K562 (cell line): ENCODE results near the gene DENND2A. TPM values are rescaled to one million over a fixed set of nuclear protein-coding genes. Genes with fewer than 3 reads are reported as not detected.

ENCODE experiments used
- CXXC5 ChIP-seq: fragments of 250-450 bp; sonication (Bioruptor Pico); IDR thresholded peaks from 2 replicates; pipeline ENCODE4 v1.8.0; 2022; ENCODE audit warnings: inconsistent platforms, mild to moderate bottlenecking, moderate library complexity
- GTF2A2 ChIP-seq: IDR thresholded peaks from 2 replicates; pipeline ENCODE4 v1.6.1; 2016; ENCODE audit warnings: mild to moderate bottlenecking, missing genetic modification characterization, missing compliant biosample characterization
- HDAC1 ChIP-seq, 2 experiments: fragments of 450-650 bp; IDR thresholded peaks; 2 replicates each; pipeline ENCODE4 v1.6.1; 2016 to 2017; ENCODE audit warnings: inconsistent platforms in 1 of 2, mild to moderate bottlenecking in 1 of 2, moderate library complexity in 1 of 2
- KAT7 ChIP-seq: sonication (generic); formaldehyde crosslinking; IDR thresholded peaks from 2 replicates; pipeline ENCODE4 v1.8.0; 2022; ENCODE audit warnings: missing genetic modification reagents, mild to moderate bottlenecking, borderline replicate concordance
- PPARD ChIP-seq: fragments of 250-450 bp; sonication (Bioruptor Pico); IDR thresholded peaks from 2 replicates; pipeline ENCODE4 v1.8.0; 2022; ENCODE audit warnings: inconsistent platforms, mild to moderate bottlenecking, moderate library complexity
- SAFB ChIP-seq: fragments of 200-400 bp; formaldehyde crosslinking; IDR thresholded peaks from 2 replicates; pipeline ENCODE4 v1.6.1; 2017; ENCODE audit warnings: low read depth, low read length, borderline replicate concordance
- SMAD2 ChIP-seq: fragments of 150-350 bp; IDR thresholded peaks from 2 replicates; pipeline ENCODE4 v1.6.1; 2014; ENCODE audit warnings: low read depth, mild to moderate bottlenecking, low read length
- SMAD4 ChIP-seq: fragments of 250-450 bp; sonication (Bioruptor Pico); conservative IDR thresholded peaks from 2 replicates; pipeline ENCODE4 v1.8.0; 2021; ENCODE audit warnings: inconsistent platforms, mild to moderate bottlenecking, moderate library complexity
- SMARCA4 ChIP-seq: fragments of 450-650 bp; IDR thresholded peaks from 2 replicates; pipeline ENCODE4 v1.6.1; 2016
- ZNF12 ChIP-seq: sonication (generic); formaldehyde crosslinking; IDR thresholded peaks from 2 replicates; pipeline ENCODE4 v1.4.0; 2020; ENCODE audit warnings: mild to moderate bottlenecking, missing genetic modification reagents
- polyA plus RNA-seq, 8 experiments: library from polyadenylated mRNA; depleted of rRNA in 4 of 8; stranded (reverse) in 5 of 8; unstranded in 3 of 8; fragments of >200 nt; fragmentation: Nextera tagmentation in 2 of 8; fragmentation: Illumina TruSeq in 1 of 8; extraction: Ambion mirVana in 2 of 8; extraction: Trizol in 1 of 8; gene quantifications; 2 replicates each; pipeline versions ENCODE4 v1.2.1 to v1.2.3, GENCODE V29; 2011 to 2014; ENCODE audit warnings: inconsistent platforms in 1 of 8, missing spikeins in 1 of 8
- total RNA-seq, 7 experiments: library from RNA; depleted of rRNA in 6 of 7; stranded (reverse); fragments of >200 nt in 6 of 7; fragmentation: Illumina TruSeq in 2 of 7; extraction: Trizol in 2 of 7; gene quantifications; 2 replicates each; pipeline versions ENCODE4 v1.2.1 to v1.2.3, GENCODE V29; 2011 to 2021; ENCODE audit warnings: low replicate concordance in 1 of 7
- TF ChIP-seq, protein P1 (sequence below): sonication (generic); formaldehyde crosslinking; IDR thresholded peaks from 2 replicates; pipeline ENCODE4 v1.8.1; 2023; ENCODE audit warnings: mild to moderate bottlenecking, missing genetic modification reagents
- TF ChIP-seq, protein P2 (sequence below), 2 experiments: fragments of 450-650 bp; IDR thresholded peaks; 2 replicates each; pipeline ENCODE4 v1.6.1; 2016
- TF ChIP-seq, protein P3 (sequence below): fragments of 250-450 bp; sonication (Bioruptor Pico); IDR thresholded peaks from 2 replicates; pipeline ENCODE4 v1.4.0; 2020; ENCODE audit warnings: mild to moderate bottlenecking, moderate library complexity
- TF ChIP-seq, protein P4 (sequence below): fragments of 250-450 bp; sonication (Bioruptor Pico); IDR thresholded peaks from 2 replicates; pipeline ENCODE4 v1.8.0; 2022; ENCODE audit warnings: inconsistent platforms, mild to moderate bottlenecking, moderate library complexity, borderline replicate concordance
- TF ChIP-seq, protein P5 (sequence below): sonication (generic); formaldehyde crosslinking; IDR thresholded peaks from 2 replicates; pipeline ENCODE4 v1.9.0; 2022; ENCODE audit warnings: mild to moderate bottlenecking, missing genetic modification reagents
- TF ChIP-seq, protein P6 (sequence below): fragments of 450-650 bp; formaldehyde crosslinking; IDR thresholded peaks from 2 replicates; pipeline ENCODE4 v1.4.0; 2020; ENCODE audit warnings: mild to moderate bottlenecking, moderate library complexity

DENND2A gene
- total and polyA plus RNA-seq, 9 of the 15 experiments (the other 6 are each of a cell fraction or from before 2014, with no cell fraction given), result not detected

DNA sequence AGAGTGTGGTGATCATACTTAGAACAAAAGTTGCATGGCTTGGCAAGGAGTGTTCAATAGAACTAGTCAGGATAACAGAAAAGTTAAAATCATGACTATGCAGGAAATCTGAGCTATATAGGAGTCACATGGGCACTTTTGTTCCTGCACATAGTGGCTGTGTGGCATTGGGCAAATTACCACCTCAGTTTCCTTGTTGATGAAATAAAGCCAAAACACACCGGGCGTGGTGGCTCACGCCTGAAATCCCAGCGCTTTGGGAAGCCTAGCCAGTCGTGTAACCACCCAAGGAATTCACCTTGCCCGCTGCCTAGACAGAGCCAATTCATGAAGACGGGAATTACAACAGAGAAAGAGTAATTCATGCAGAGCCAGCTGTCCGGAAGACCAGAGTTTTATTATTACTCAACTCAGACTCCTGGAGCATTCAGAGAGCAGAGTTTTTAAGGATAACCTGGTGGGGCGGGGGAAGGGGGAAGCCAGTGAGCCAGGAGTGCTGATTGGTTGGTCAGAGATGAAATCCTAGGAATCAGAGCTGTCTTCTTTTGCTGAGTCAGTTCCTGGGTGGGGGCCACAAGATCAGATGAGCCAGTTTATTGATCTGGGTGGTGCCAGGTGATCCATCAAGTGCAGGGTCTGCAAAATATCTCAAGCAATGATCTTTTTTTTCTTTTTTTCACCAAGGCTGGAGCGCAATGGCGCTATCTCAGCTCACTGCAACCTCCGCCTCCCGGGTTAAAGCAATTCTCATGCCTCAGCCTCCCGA lies 154.9 kb downstream of the DENND2A start (continued):
- TF ChIP-seq, protein P1, sequence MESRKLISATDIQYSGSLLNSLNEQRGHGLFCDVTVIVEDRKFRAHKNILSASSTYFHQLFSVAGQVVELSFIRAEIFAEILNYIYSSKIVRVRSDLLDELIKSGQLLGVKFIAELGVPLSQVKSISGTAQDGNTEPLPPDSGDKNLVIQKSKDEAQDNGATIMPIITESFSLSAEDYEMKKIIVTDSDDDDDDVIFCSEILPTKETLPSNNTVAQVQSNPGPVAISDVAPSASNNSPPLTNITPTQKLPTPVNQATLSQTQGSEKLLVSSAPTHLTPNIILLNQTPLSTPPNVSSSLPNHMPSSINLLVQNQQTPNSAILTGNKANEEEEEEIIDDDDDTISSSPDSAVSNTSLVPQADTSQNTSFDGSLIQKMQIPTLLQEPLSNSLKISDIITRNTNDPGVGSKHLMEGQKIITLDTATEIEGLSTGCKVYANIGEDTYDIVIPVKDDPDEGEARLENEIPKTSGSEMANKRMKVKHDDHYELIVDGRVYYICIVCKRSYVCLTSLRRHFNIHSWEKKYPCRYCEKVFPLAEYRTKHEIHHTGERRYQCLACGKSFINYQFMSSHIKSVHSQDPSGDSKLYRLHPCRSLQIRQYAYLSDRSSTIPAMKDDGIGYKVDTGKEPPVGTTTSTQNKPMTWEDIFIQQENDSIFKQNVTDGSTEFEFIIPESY (CRISPR knock-in tag), result peak; percentile 98
- TF ChIP-seq, protein P2, sequence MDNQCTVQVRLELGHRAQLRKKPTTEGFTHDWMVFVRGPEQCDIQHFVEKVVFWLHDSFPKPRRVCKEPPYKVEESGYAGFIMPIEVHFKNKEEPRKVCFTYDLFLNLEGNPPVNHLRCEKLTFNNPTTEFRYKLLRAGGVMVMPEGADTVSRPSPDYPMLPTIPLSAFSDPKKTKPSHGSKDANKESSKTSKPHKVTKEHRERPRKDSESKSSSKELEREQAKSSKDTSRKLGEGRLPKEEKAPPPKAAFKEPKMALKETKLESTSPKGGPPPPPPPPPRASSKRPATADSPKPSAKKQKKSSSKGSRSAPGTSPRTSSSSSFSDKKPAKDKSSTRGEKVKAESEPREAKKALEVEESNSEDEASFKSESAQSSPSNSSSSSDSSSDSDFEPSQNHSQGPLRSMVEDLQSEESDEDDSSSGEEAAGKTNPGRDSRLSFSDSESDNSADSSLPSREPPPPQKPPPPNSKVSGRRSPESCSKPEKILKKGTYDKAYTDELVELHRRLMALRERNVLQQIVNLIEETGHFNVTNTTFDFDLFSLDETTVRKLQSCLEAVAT (IDR thresholded peaks at IDR 0.05), result no peak
- TF ChIP-seq GTF2A2 (tag), result no peak
- TF ChIP-seq SMAD4 (CRISPR knock-in tag), result 0 out of 2 replicates have a peak, but pooled peaks have one; percentile 43
- TF ChIP-seq SMARCA4, result peak; percentile 40; the same call in 1 of the 2 replicates
- TF ChIP-seq PPARD (CRISPR knock-in tag), result no peak
- TF ChIP-seq, protein P3, sequence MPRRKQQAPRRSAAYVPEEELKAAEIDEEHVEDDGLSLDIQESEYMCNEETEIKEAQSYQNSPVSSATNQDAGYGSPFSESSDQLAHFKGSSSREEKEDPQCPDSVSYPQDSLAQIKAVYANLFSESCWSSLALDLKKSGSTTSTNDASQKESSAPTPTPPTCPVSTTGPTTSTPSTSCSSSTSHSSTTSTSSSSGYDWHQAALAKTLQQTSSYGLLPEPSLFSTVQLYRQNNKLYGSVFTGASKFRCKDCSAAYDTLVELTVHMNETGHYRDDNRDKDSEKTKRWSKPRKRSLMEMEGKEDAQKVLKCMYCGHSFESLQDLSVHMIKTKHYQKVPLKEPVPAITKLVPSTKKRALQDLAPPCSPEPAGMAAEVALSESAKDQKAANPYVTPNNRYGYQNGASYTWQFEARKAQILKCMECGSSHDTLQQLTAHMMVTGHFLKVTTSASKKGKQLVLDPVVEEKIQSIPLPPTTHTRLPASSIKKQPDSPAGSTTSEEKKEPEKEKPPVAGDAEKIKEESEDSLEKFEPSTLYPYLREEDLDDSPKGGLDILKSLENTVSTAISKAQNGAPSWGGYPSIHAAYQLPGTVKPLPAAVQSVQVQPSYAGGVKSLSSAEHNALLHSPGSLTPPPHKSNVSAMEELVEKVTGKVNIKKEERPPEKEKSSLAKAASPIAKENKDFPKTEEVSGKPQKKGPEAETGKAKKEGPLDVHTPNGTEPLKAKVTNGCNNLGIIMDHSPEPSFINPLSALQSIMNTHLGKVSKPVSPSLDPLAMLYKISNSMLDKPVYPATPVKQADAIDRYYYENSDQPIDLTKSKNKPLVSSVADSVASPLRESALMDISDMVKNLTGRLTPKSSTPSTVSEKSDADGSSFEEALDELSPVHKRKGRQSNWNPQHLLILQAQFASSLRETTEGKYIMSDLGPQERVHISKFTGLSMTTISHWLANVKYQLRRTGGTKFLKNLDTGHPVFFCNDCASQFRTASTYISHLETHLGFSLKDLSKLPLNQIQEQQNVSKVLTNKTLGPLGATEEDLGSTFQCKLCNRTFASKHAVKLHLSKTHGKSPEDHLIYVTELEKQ, result no peak
- TF ChIP-seq SMAD2, result no peak
- TF ChIP-seq, protein P4, sequence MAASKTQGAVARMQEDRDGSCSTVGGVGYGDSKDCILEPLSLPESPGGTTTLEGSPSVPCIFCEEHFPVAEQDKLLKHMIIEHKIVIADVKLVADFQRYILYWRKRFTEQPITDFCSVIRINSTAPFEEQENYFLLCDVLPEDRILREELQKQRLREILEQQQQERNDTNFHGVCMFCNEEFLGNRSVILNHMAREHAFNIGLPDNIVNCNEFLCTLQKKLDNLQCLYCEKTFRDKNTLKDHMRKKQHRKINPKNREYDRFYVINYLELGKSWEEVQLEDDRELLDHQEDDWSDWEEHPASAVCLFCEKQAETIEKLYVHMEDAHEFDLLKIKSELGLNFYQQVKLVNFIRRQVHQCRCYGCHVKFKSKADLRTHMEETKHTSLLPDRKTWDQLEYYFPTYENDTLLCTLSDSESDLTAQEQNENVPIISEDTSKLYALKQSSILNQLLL (CRISPR knock-in tag), result no peak
- TF ChIP-seq, protein P5, sequence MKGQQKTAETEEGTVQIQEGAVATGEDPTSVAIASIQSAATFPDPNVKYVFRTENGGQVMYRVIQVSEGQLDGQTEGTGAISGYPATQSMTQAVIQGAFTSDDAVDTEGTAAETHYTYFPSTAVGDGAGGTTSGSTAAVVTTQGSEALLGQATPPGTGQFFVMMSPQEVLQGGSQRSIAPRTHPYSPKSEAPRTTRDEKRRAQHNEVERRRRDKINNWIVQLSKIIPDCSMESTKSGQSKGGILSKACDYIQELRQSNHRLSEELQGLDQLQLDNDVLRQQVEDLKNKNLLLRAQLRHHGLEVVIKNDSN (CRISPR knock-in tag), result peak; percentile 52
- TF ChIP-seq KAT7, result no peak
- no peak for TF ChIP-seq SAFB
- TF ChIP-seq CXXC5 (CRISPR knock-in tag), result 0 out of 2 replicates have a peak, but pooled peaks have one; percentile 9
- TF ChIP-seq, protein P6, sequence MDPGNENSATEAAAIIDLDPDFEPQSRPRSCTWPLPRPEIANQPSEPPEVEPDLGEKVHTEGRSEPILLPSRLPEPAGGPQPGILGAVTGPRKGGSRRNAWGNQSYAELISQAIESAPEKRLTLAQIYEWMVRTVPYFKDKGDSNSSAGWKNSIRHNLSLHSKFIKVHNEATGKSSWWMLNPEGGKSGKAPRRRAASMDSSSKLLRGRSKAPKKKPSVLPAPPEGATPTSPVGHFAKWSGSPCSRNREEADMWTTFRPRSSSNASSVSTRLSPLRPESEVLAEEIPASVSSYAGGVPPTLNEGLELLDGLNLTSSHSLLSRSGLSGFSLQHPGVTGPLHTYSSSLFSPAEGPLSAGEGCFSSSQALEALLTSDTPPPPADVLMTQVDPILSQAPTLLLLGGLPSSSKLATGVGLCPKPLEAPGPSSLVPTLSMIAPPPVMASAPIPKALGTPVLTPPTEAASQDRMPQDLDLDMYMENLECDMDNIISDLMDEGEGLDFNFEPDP (CRISPR knock-in tag), result no peak
- TF ChIP-seq ZNF12 (CRISPR knock-in tag), result no peak
- TF ChIP-seq HDAC1 (IDR thresholded peaks at IDR 0.05), result 0 out of 4 replicates have a peak, but pooled peaks of 1 of the 2 experiments have one; percentile 13
